Duodenal mucosa (tissue), 2 donors: Measurements from ENCODE around the gene RNF144A.

Experiments
- H3K27ac ChIP-seq: one replicate; pipeline ENCODE4 v1.7.0; 2013; ENCODE audit warnings: low read depth, low read length
- H3K27me3 ChIP-seq, 2 donors: one replicate each; pipeline ENCODE4 v1.7.0; 2013; ENCODE audit warnings: low read length in 2 of 2, control low read depth in 1 of 2; ENCODE audit not compliant: insufficient read depth in 2 of 2, control insufficient read depth in 1 of 2
- H3K36me3 ChIP-seq, 2 donors: one replicate each; pipeline ENCODE4 v1.7.0; 2013; ENCODE audit warnings: low read length in 2 of 2, control low read depth in 1 of 2; ENCODE audit not compliant: insufficient read depth in 2 of 2, control insufficient read depth in 1 of 2
- H3K4me1 ChIP-seq, 2 donors: one replicate each; pipeline ENCODE4 v1.7.0; 2013; ENCODE audit warnings: low read length in 2 of 2, control low read depth in 1 of 2; ENCODE audit not compliant: insufficient read depth in 2 of 2, control insufficient read depth in 1 of 2
- H3K4me3 ChIP-seq, 2 donors: one replicate each; pipeline ENCODE4 v1.7.0; 2013; ENCODE audit warnings: low read length in 2 of 2, low read depth in 1 of 2
- H3K9ac ChIP-seq, 2 donors: one replicate each; pipeline ENCODE4 v1.7.0; 2013; ENCODE audit warnings: low read length in 2 of 2, low read depth in 1 of 2
- H3K9me3 ChIP-seq, 2 donors: one replicate each; pipeline ENCODE4 v1.7.0; 2013; ENCODE audit warnings: low read length in 2 of 2, control low read depth in 1 of 2; ENCODE audit not compliant: control insufficient read depth in 1 of 2

The RNF144A gene

GRCh38 chr2:6927186-6927585, 10.0 kb downstream of the RNF144A start:
- Histone ChIP-seq H3K27me3 (no peaks in the 10 kb centered on the region), H3K4me1 (peaks cover under 1 to 8% of the 10 kb centered on the region in 2 donors), H3K4me3 (no peak overlapping the region), H3K9me3 (no peaks in the 10 kb centered on the region), H3K36me3 (no peaks in the 10 kb centered on the region), H3K27ac (no peak overlapping the region), H3K9ac (no peak overlapping the region)

GRCh38 chr2:6927753-6928152, 10.5 kb downstream of the RNF144A start:
- H3K9ac ChIP-seq, result no peak overlapping the region
- no peak overlapping the region for H3K4me3 ChIP-seq
- H3K27ac ChIP-seq, result no peak overlapping the region
- no peaks in the 10 kb centered on the region for H3K36me3 ChIP-seq
- H3K4me1 ChIP-seq, result peaks cover 0 to 8% of the 10 kb centered on the region in 2 donors
- no peaks in the 10 kb centered on the region for H3K27me3 ChIP-seq
- H3K9me3 ChIP-seq, result no peaks in the 10 kb centered on the region

GRCh38 chr2:6928452-6928851, 11.2 kb downstream of the RNF144A start:
- H3K27ac ChIP-seq, result no peak overlapping the region
- H3K36me3 ChIP-seq, result no peaks in the 10 kb centered on the region
- no peak overlapping the region for H3K9ac ChIP-seq
- no peaks in the 10 kb centered on the region for H3K27me3 ChIP-seq
- no peak overlapping the region for H3K4me3 ChIP-seq
- H3K4me1 ChIP-seq, result peaks cover 0 to 8% of the 10 kb centered on the region in 2 donors
- H3K9me3 ChIP-seq, result no peaks in the 10 kb centered on the region

GRCh38 chr2:6929196-6929819, 12.1 kb downstream of the RNF144A start:
- Histone ChIP-seq H3K9me3 (no peaks in the 10 kb centered on the region), H3K9ac (no peak overlapping the region), H3K36me3 (no peaks in the 10 kb centered on the region), H3K27ac (no peak overlapping the region), H3K27me3 (no peaks in the 10 kb centered on the region), H3K4me3 (no peak overlapping the region), H3K4me1 (peaks cover 0 to 8% of the 10 kb centered on the region in 2 donors)

GRCh38 chr2:6930923-6931647, 13.9 kb downstream of the RNF144A start:
- Histone ChIP-seq H3K4me3 (no peak overlapping the region), H3K9ac (no peak overlapping the region), H3K27me3 (no peaks in the 10 kb centered on the region), H3K4me1 (peaks cover 0 to 4% of the 10 kb centered on the region in 2 donors), H3K9me3 (no peaks in the 10 kb centered on the region), H3K36me3 (no peaks in the 10 kb centered on the region), H3K27ac (no peak overlapping the region)

GRCh38 chr2:6931753-6932152, 14.5 kb downstream of the RNF144A start:
- no peaks in the 10 kb centered on the region for H3K9me3 ChIP-seq
- peaks cover 0 to 4% of the 10 kb centered on the region in 2 donors for H3K4me1 ChIP-seq
- H3K27ac ChIP-seq, result no peak overlapping the region
- no peak overlapping the region for H3K4me3 ChIP-seq
- H3K36me3 ChIP-seq, result no peaks in the 10 kb centered on the region
- H3K27me3 ChIP-seq, result no peaks in the 10 kb centered on the region
- H3K9ac ChIP-seq, result no peak overlapping the region

GRCh38 chr2:6932206-6932605, 15.0 kb downstream of the RNF144A start:
- H3K9me3 ChIP-seq, result no peaks in the 10 kb centered on the region
- H3K4me3 ChIP-seq, result no peak overlapping the region
- H3K36me3 ChIP-seq, result no peaks in the 10 kb centered on the region
- H3K4me1 ChIP-seq, result peaks cover 0 to 3% of the 10 kb centered on the region in 2 donors
- no peak overlapping the region for H3K9ac ChIP-seq
- no peaks in the 10 kb centered on the region for H3K27me3 ChIP-seq
- H3K27ac ChIP-seq, result no peak overlapping the region

GRCh38 chr2:6932828-6933227, 15.6 kb downstream of the RNF144A start:
- Histone ChIP-seq H3K27me3 (no peaks in the 10 kb centered on the region), H3K27ac (no peak overlapping the region), H3K9me3 (no peaks in the 10 kb centered on the region), H3K36me3 (no peaks in the 10 kb centered on the region), H3K9ac (no peak overlapping the region), H3K4me1 (no peaks in the 10 kb centered on the region), H3K4me3 (no peak overlapping the region)

- Histone ChIP-seq H3K9me3 (no peaks in the 10 kb centered on the region), H3K4me1 (no peaks in the 10 kb centered on the region), H3K9ac (no peak overlapping the region), H3K36me3 (no peaks in the 10 kb centered on the region), H3K27me3 (no peaks in the 10 kb centered on the region), H3K27ac (no peak overlapping the region), H3K4me3 (no peak overlapping the region)
Observed at GRCh38 chr2:6933911-6934310, 16.7 kb downstream of the RNF144A start.

GRCh38 chr2:6934345-6934744, 17.1 kb downstream of the RNF144A start:
- H3K27me3 ChIP-seq, result no peaks in the 10 kb centered on the region
- H3K27ac ChIP-seq, result no peak overlapping the region
- H3K9ac ChIP-seq, result no peak overlapping the region
- H3K36me3 ChIP-seq, result no peaks in the 10 kb centered on the region
- no peaks in the 10 kb centered on the region for H3K4me1 ChIP-seq
- no peaks in the 10 kb centered on the region for H3K9me3 ChIP-seq
- H3K4me3 ChIP-seq, result no peak overlapping the region
